GM11168 (cell line): Measurements from ENCODE around the gene MMP17.

Experiments used
- in situ Hi-C: fragments of 300-500 bp; cut with MboI; formaldehyde crosslinking; loops from one replicate; pipeline ENCODE4 v1.12.0; 2022; ENCODE audit warnings: low sequenced_read_pairs; ENCODE audit not compliant: unreplicated experiment

MMP17 gene

GRCh38 chr12:131827961-131828534 lies at the start of gene MMP17:
MMP17 (plus strand) TSS chr12:131828393; CDS start chr12:131828495, 102 bp downstream.
- in situ Hi-C loops, result no loop called here

- in situ Hi-C loops, result no loop called here
These were observed 49.2 kb upstream of the MMP17 start for GRCh38 chr12:131779027-131779426.

GRCh38 chr12:131782061-131782460 lies 46.1 kb upstream of the MMP17 start:
- in situ Hi-C loops, result no loop called here

GRCh38 chr12:131783915-131784541 lies 44.2 kb upstream of the MMP17 start:
- in situ Hi-C loops, result no loop called here

- in situ Hi-C loops, result no loop called here
These were observed 43.1 kb upstream of the MMP17 start for GRCh38 chr12:131784909-131785762.

GRCh38 chr12:131785763-131786330 lies 42.3 kb upstream of the MMP17 start:
- in situ Hi-C loops, result no loop called here

GRCh38 chr12:131786331-131786730 lies 41.9 kb upstream of the MMP17 start:
- in situ Hi-C loops, result no loop called here

GRCh38 chr12:131787143-131787660 lies 41.0 kb upstream of the MMP17 start:
- in situ Hi-C loops, result no loop called here

- in situ Hi-C loops, result no loop called here
These were observed 40.1 kb upstream of the MMP17 start for GRCh38 chr12:131788070-131788469.

- in situ Hi-C loops, result no loop called here
These were observed 38.6 kb upstream of the MMP17 start for GRCh38 chr12:131789638-131790037.

- in situ Hi-C loops, result no loop called here
These were observed 34.8 kb upstream of the MMP17 start for GRCh38 chr12:131793243-131794022.

GRCh38 chr12:131794061-131794460 lies 34.1 kb upstream of the MMP17 start:
- in situ Hi-C loops, result no loop called here

GRCh38 chr12:131794573-131794972 lies 33.6 kb upstream of the MMP17 start:
- in situ Hi-C loops, result no loop called here

- in situ Hi-C loops, result no loop called here
These were observed 33.1 kb upstream of the MMP17 start for GRCh38 chr12:131795064-131795463.

GRCh38 chr12:131795690-131796410 lies 32.3 kb upstream of the MMP17 start:
- in situ Hi-C loops, result no loop called here

- in situ Hi-C loops, result no loop called here
These were observed 31.8 kb upstream of the MMP17 start for GRCh38 chr12:131796411-131796736.

GRCh38 chr12:131796754-131797587 lies 31.2 kb upstream of the MMP17 start:
- in situ Hi-C loops, result no loop called here

- in situ Hi-C loops, result no loop called here
These were observed 30.6 kb upstream of the MMP17 start for GRCh38 chr12:131797588-131797934.

- in situ Hi-C loops, result no loop called here
These were observed 29.0 kb upstream of the MMP17 start for GRCh38 chr12:131799195-131799594.
